ENCODE results near the gene SEPTIN7.

- TF ChIP-seq CTCF (IDR thresholded peaks at IDR 0.05; ENCODE audit: low read depth, low read length) = no peak
- no peak for TF ChIP-seq MAX (IDR thresholded peaks at IDR 0.05; ENCODE audit: low read depth, low read length)
- TF ChIP-seq POLR2A (IDR thresholded peaks at IDR 0.05; ENCODE audit: extremely low read depth, insufficient read length) = no peak
Measured at GRCh38 chr7:35820858-35821257, 20.0 kb downstream of the SEPTIN7 start.

Data from NB4 (cell line).